Measurements from ENCODE around the gene TOR1B. TPM values are rescaled to one million over a fixed set of nuclear protein-coding genes. Genes with fewer than 3 reads are reported as not detected.
"Not testable (repeated sequence)": the region's sequence is repeated elsewhere in the genome, so short reads cannot be mapped to it uniquely, and the experiment has no call there.

The TOR1B gene
- total RNA-seq, result 10 to 100 TPM; 17.2 to 29.7 TPM

- ATAC-seq (peak; percentile 94 to 98), DNase-seq (ENCODE audit: low spot score in 2 of 2) (peak; percentile 96)
- no peaks in the 10 kb centered on the region for H3K9me3 Mint-ChIP-seq
- peaks cover 15 to 24% of the 10 kb centered on the region in 2 donors for H3K36me3 Mint-ChIP-seq
- H3K27ac Mint-ChIP-seq, result peak within 1 kb of the TSS; percentile 83 to 99
Observed at GRCh38 chr9:129802833-129803675, at the start of gene TOR1B. TOR1B (plus strand) TSS chr9:129803184; CDS start chr9:129803213, 29 bp downstream.

- H3K27ac Mint-ChIP-seq, result no peak overlapping the region
- no peaks in the 10 kb centered on the region for H3K36me3 Mint-ChIP-seq
- DNase-seq (ENCODE audit: low spot score in 2 of 2) (no peak), ATAC-seq (no peak)
- H3K9me3 Mint-ChIP-seq, result no peaks in the 10 kb centered on the region
Observed at GRCh38 chr9:129755151-129755550, 47.8 kb upstream of the TOR1B start.

GRCh38 chr9:129756191-129756590 lies 46.8 kb upstream of the TOR1B start:
- H3K36me3 Mint-ChIP-seq, result no peaks in the 10 kb centered on the region
- ATAC-seq, result no peak
- H3K27ac Mint-ChIP-seq, result no peak overlapping the region
- H3K9me3 Mint-ChIP-seq, result no peaks in the 10 kb centered on the region
- no peak for DNase-seq (ENCODE audit: low spot score in 2 of 2)

GRCh38 chr9:129757045-129757444 lies 45.9 kb upstream of the TOR1B start:
- Mint-ChIP-seq H3K27ac (peak overlapping the region in 1 of 2 donors; percentile 72), H3K9me3 (no peaks in the 10 kb centered on the region), H3K36me3 (no peaks in the 10 kb centered on the region)
- ATAC-seq, result peak in 1 of 2 donors; percentile 54
- no peak for DNase-seq (ENCODE audit: low spot score in 2 of 2)

GRCh38 chr9:129759319-129759718 lies 43.7 kb upstream of the TOR1B start:
- DNase-seq (ENCODE audit: low spot score in 2 of 2), result no peak
- Mint-ChIP-seq H3K36me3 (no peaks in the 10 kb centered on the region), H3K27ac (no peak overlapping the region), H3K9me3 (no peaks in the 10 kb centered on the region)
- ATAC-seq, result no peak

GRCh38 chr9:129759804-129760502 lies 43.0 kb upstream of the TOR1B start:
- DNase-seq (ENCODE audit: low spot score in 2 of 2), result no peak
- no peak overlapping the region for H3K27ac Mint-ChIP-seq
- H3K9me3 Mint-ChIP-seq, result no peaks in the 10 kb centered on the region
- no peak for ATAC-seq
- H3K36me3 Mint-ChIP-seq, result no peaks in the 10 kb centered on the region

- H3K27ac Mint-ChIP-seq; ATAC-seq; DNase-seq (ENCODE audit: low spot score in 2 of 2); H3K36me3 Mint-ChIP-seq; H3K9me3 Mint-ChIP-seq: not testable (repeated sequence)
Observed at GRCh38 chr9:129760784-129761183, 42.2 kb upstream of the TOR1B start.

- ATAC-seq (no peak), DNase-seq (ENCODE audit: low spot score in 2 of 2) (no peak)
- Mint-ChIP-seq H3K36me3 (no peaks in the 10 kb centered on the region), H3K27ac (no peak overlapping the region), H3K9me3 (no peaks in the 10 kb centered on the region)
Observed at GRCh38 chr9:129761293-129761900, 41.6 kb upstream of the TOR1B start.

GRCh38 chr9:129761901-129762369 lies 41.0 kb upstream of the TOR1B start:
- Mint-ChIP-seq H3K36me3 (no peaks in the 10 kb centered on the region), H3K27ac (no peak overlapping the region), H3K9me3 (no peaks in the 10 kb centered on the region)
- no peak for DNase-seq (ENCODE audit: low spot score in 2 of 2)
- no peak for ATAC-seq

GRCh38 chr9:129762370-129762984 lies 40.5 kb upstream of the TOR1B start:
- not testable (repeated sequence) for H3K9me3 Mint-ChIP-seq; DNase-seq (ENCODE audit: low spot score in 2 of 2); H3K36me3 Mint-ChIP-seq; H3K27ac Mint-ChIP-seq; ATAC-seq

- no peak overlapping the region for H3K27ac Mint-ChIP-seq
- no peak for ATAC-seq
Observed at GRCh38 chr9:129762985-129763926, 39.7 kb upstream of the TOR1B start.

GRCh38 chr9:129765764-129766317 lies 37.1 kb upstream of the TOR1B start:
- DNase-seq (ENCODE audit: low spot score in 2 of 2) (no peak), ATAC-seq (no peak)
- H3K36me3 Mint-ChIP-seq, result no peaks in the 10 kb centered on the region
- no peaks in the 10 kb centered on the region for H3K9me3 Mint-ChIP-seq
- no peak overlapping the region for H3K27ac Mint-ChIP-seq

More at GRCh38 chr9:129762985-129763926, 39.7 kb upstream of the TOR1B start:
- no peaks in the 10 kb centered on the region for H3K36me3 Mint-ChIP-seq
- DNase-seq (ENCODE audit: low spot score in 2 of 2), result no peak
- no peaks in the 10 kb centered on the region for H3K9me3 Mint-ChIP-seq

- no peaks in the 10 kb centered on the region for H3K9me3 Mint-ChIP-seq
- DNase-seq (ENCODE audit: low spot score in 2 of 2) (no peak), ATAC-seq (no peak)
- H3K36me3 Mint-ChIP-seq, result no peaks in the 10 kb centered on the region
- H3K27ac Mint-ChIP-seq, result peak overlapping the region in 1 of 2 donors; percentile 88
Observed at GRCh38 chr9:129768486-129768885, 34.5 kb upstream of the TOR1B start.

GRCh38 chr9:129769669-129770068 lies 33.3 kb upstream of the TOR1B start:
- no peaks in the 10 kb centered on the region for H3K9me3 Mint-ChIP-seq
- DNase-seq (ENCODE audit: low spot score in 2 of 2) (no peak), ATAC-seq (no peak)
- H3K27ac Mint-ChIP-seq, result no peak overlapping the region
- H3K36me3 Mint-ChIP-seq, result no peaks in the 10 kb centered on the region

GRCh38 chr9:129770741-129771140 lies 32.2 kb upstream of the TOR1B start:
- no peak for DNase-seq (ENCODE audit: low spot score in 2 of 2)
- no peaks in the 10 kb centered on the region for H3K36me3 Mint-ChIP-seq
- no peak overlapping the region for H3K27ac Mint-ChIP-seq
- no peak for ATAC-seq
- no peaks in the 10 kb centered on the region for H3K9me3 Mint-ChIP-seq

Measured in activated naive CD4-positive, alpha-beta T cell treated with anti-CD3 and anti-CD28 coated beads, Interleukin-2, amount 50 U/mL, for 72 hours (primary cell).